ENCODE measurements around the gene GAGE12G. TPM values are rescaled to one million over a fixed set of nuclear protein-coding genes. Genes with fewer than 3 reads are reported as not detected.

Gene GAGE12G
- not detected in 5 replicates for total RNA-seq (2022; extraction: Qiagen RNA extraction)

DNA sequence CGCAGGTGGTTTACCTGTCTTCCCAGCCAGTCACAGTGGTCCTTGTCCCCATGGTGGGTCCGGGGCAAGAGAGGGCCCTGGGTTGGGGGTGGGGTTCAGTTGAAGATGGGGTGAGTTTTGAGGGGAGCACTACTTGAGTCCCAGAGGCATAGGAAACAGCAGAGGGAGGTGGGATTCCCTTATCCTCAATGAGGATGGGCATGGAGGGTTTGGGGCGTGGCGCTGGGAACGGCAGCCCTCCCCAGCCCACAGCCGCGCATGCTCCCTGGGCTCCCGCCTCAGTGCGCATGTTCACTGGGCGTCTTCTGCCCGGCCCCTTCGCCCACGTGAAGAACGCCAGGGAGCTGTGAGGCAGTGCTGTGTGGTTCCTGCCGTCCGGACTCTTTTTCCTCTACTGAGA is at the start of gene GAGE12G:
Gene GAGE12G, plus strand, starts transcription at position 301 of the 400 bp plus-strand sequence. CDS start 1,155 bp downstream, outside the sequence.

GRCh38 chrX:49531877-49532276 is 38.3 kb upstream of the GAGE12G start, which contains the start of gene GAGE12C:
Gene GAGE12C (plus strand): TSS chrX:49532177. CDS start chrX:49533332, 1,155 bp downstream.

GRCh38 chrX:49541433-49541832 is 28.8 kb upstream of the GAGE12G start, which contains the start of gene GAGE12D:
Gene GAGE12D (plus strand): TSS chrX:49541733. CDS start chrX:49542888, 1,155 bp downstream.

DNA sequence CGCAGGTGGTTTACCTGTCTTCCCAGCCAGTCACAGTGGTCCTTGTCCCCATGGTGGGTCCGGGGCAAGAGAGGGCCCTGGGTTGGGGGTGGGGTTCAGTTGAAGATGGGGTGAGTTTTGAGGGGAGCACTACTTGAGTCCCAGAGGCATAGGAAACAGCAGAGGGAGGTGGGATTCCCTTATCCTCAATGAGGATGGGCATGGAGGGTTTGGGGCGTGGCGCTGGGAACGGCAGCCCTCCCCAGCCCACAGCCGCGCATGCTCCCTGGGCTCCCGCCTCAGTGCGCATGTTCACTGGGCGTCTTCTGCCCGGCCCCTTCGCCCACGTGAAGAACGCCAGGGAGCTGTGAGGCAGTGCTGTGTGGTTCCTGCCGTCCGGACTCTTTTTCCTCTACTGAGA is 19.2 kb upstream of the GAGE12G start, which contains the start of gene GAGE12E:
Gene GAGE12E, plus strand, starts transcription at position 301 of the 400 bp plus-strand sequence. CDS start 1,155 bp downstream, outside the sequence.

DNA sequence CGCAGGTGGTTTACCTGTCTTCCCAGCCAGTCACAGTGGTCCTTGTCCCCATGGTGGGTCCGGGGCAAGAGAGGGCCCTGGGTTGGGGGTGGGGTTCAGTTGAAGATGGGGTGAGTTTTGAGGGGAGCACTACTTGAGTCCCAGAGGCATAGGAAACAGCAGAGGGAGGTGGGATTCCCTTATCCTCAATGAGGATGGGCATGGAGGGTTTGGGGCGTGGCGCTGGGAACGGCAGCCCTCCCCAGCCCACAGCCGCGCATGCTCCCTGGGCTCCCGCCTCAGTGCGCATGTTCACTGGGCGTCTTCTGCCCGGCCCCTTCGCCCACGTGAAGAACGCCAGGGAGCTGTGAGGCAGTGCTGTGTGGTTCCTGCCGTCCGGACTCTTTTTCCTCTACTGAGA is 9.7 kb upstream of the GAGE12G start, which contains the start of gene GAGE12F:
Gene GAGE12F, plus strand, starts transcription at position 301 of the 400 bp plus-strand sequence. CDS start 1,155 bp downstream, outside the sequence.

DNA sequence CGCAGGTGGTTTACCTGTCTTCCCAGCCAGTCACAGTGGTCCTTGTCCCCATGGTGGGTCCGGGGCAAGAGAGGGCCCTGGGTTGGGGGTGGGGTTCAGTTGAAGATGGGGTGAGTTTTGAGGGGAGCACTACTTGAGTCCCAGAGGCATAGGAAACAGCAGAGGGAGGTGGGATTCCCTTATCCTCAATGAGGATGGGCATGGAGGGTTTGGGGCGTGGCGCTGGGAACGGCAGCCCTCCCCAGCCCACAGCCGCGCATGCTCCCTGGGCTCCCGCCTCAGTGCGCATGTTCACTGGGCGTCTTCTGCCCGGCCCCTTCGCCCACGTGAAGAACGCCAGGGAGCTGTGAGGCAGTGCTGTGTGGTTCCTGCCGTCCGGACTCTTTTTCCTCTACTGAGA is 9.4 kb downstream of the GAGE12G start, which contains the start of gene GAGE12H:
Gene GAGE12H, plus strand, starts transcription at position 301 of the 400 bp plus-strand sequence. CDS start 1,155 bp downstream, outside the sequence.

GRCh38 chrX:49589196-49589595 is 19.0 kb downstream of the GAGE12G start, which contains the start of gene GAGE2A:
Gene GAGE2A (plus strand): TSS chrX:49589496. CDS start chrX:49590651, 1,155 bp downstream.

GRCh38 chrX:49598720-49599119 is 28.5 kb downstream of the GAGE12G start, which contains the start of gene GAGE1:
Gene GAGE1 (plus strand): TSS chrX:49599020. CDS start chrX:49600175, 1,155 bp downstream.

Other genes with a start within 250 kb of the GAGE12G start
- not detected in 5 replicates for gene GAGE12J, start 248.4 kb upstream of the GAGE12G start, total RNA-seq (2022; extraction: Qiagen RNA extraction)
- gene GAGE13, start 238.8 kb upstream of the GAGE12G start, total RNA-seq (2022; extraction: Qiagen RNA extraction) = not detected in 5 replicates
- not detected in 5 replicates for gene GAGE12C, start 38.2 kb upstream of the GAGE12G start, total RNA-seq (2022; extraction: Qiagen RNA extraction)
- not detected in 5 replicates for gene GAGE12D, start 28.7 kb upstream of the GAGE12G start, total RNA-seq (2022; extraction: Qiagen RNA extraction)
- not detected in 5 replicates for gene GAGE12E, start 19.1 kb upstream of the GAGE12G start, total RNA-seq (2022; extraction: Qiagen RNA extraction)
- not detected in 5 replicates for gene GAGE12F, start 9.6 kb upstream of the GAGE12G start, total RNA-seq (2022; extraction: Qiagen RNA extraction)
- gene GAGE12H, start 9.5 kb downstream of the GAGE12G start, total RNA-seq (2022; extraction: Qiagen RNA extraction) = not detected in 5 replicates
- gene GAGE2A, start 19.1 kb downstream of the GAGE12G start, total RNA-seq (2022; extraction: Qiagen RNA extraction) = not detected in 5 replicates
- 0.17 TPM in 1 of 5 replicates, not detected in the others for gene GAGE1, start 28.6 kb downstream of the GAGE12G start, total RNA-seq (2022; extraction: Qiagen RNA extraction)
- gene PAGE1, start 125.6 kb downstream of the GAGE12G start, total RNA-seq (2022; extraction: Qiagen RNA extraction) = 0.23 to 0.43 TPM (median 0.36 TPM) in 3 of 5 replicates, not detected in the others

Measured in A549 treated with dexamethasone at 1 μM for 4 hours (cell line).